HG03025 (cell line): Measurements from ENCODE around the gene EHBP1.
"Not testable (repeated sequence)": the region's sequence is repeated elsewhere in the genome, so short reads cannot be mapped to it uniquely, and the experiment has no call there.

Experiments
- ATAC-seq: cut with Tn5 transposase; IDR thresholded peaks from one replicate; pipeline ENCODE4 v1.9.1; 2021; ENCODE audit warnings: mild to moderate bottlenecking, moderate library complexity; ENCODE audit not compliant: unreplicated experiment, low FRiP score

EHBP1 gene

GRCh38 chr2:62731275-62731674 is 25.8 kb downstream of the EHBP1 start:
- no peak for ATAC-seq

GRCh38 chr2:62732262-62732777 is 26.8 kb downstream of the EHBP1 start:
- no peak for ATAC-seq

GRCh38 chr2:62733546-62733945 is 28.0 kb downstream of the EHBP1 start:
- ATAC-seq, result no peak

- no peak for ATAC-seq
These were observed 31.5 kb downstream of the EHBP1 start for GRCh38 chr2:62736899-62737559.

- no peak for ATAC-seq
These were observed 33.7 kb downstream of the EHBP1 start for GRCh38 chr2:62738981-62739936.

- ATAC-seq, result no peak
These were observed 34.7 kb downstream of the EHBP1 start for GRCh38 chr2:62740221-62740620.

- no peak for ATAC-seq
These were observed 35.6 kb downstream of the EHBP1 start for GRCh38 chr2:62741127-62741526.

GRCh38 chr2:62741954-62742722 is 36.6 kb downstream of the EHBP1 start:
- ATAC-seq, result no peak

- no peak for ATAC-seq
These were observed 38.0 kb downstream of the EHBP1 start for GRCh38 chr2:62743506-62743905.

- no peak for ATAC-seq
These were observed 39.1 kb downstream of the EHBP1 start for GRCh38 chr2:62744603-62745002.

- ATAC-seq, result no peak
These were observed 40.5 kb downstream of the EHBP1 start for GRCh38 chr2:62745891-62746481.

- no peak for ATAC-seq
These were observed 41.7 kb downstream of the EHBP1 start for GRCh38 chr2:62747169-62747568.

- no peak for ATAC-seq
These were observed 42.4 kb downstream of the EHBP1 start for GRCh38 chr2:62747876-62748275.

GRCh38 chr2:62749111-62749510 is 43.6 kb downstream of the EHBP1 start:
- ATAC-seq, result not testable (repeated sequence)

- ATAC-seq, result no peak
These were observed 51.5 kb downstream of the EHBP1 start for GRCh38 chr2:62757029-62757428.

GRCh38 chr2:62760026-62760425 is 54.5 kb downstream of the EHBP1 start:
- no peak for ATAC-seq

- no peak for ATAC-seq
These were observed 55.0 kb downstream of the EHBP1 start for GRCh38 chr2:62760555-62760954.

GRCh38 chr2:62765619-62766376 is 60.3 kb downstream of the EHBP1 start:
- ATAC-seq, result no peak

- ATAC-seq, result no peak
These were observed 63.1 kb downstream of the EHBP1 start for GRCh38 chr2:62768615-62769014.

- ATAC-seq, result no peak
These were observed 65.1 kb downstream of the EHBP1 start for GRCh38 chr2:62770629-62771028.
